ENCODE results near the gene C11orf52. TPM values are rescaled to one million over a fixed set of nuclear protein-coding genes. Genes with fewer than 3 reads are reported as not detected.

The C11orf52 gene
- total and polyA plus RNA-seq, 2 of the 4 experiments (the other 2 are of a cell fraction): 0.90 to 1.1 TPM

DNA sequence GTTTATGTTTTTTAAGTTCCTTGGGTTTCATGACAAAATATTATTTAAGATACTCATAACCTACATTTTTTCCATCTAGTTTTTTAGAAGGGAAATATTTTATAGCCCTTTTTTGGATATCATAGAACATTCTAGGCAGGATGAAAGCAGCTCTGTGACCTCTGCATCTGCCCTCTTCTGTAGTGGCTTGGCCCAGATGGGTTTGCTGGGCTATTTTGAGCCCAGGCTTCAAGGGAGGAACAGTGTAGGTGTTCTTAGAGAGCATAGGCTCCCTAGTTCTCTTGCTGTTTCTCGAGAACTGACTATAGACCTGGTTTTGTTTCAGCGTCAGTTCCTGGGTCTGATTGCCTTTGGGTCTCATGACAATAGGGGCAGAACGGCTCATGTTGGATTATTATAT, 50.6 kb downstream of the C11orf52 start:
- no peak overlapping the region for H3K14ac ChIP-seq (replicated peaks; ENCODE audit: low read depth, low read length)
- intact Hi-C loops (cut with micrococcal nuclease) (no loop called here), dilution Hi-C loops (cut with HindIII; ENCODE audit: low sequenced_read_pairs, unreplicated experiment) (no loop called here), in situ Hi-C loops (cut with MboI; ENCODE audit: low sequenced_read_pairs) (no loop called here)
- no TSS peak for BruUV-seq (replicated peaks)
- H2BK5ac ChIP-seq (ENCODE audit: low read depth, low read length, poor library complexity, severe bottlenecking): no peak overlapping the region
- DNase-seq: no peak
- H3K4me2 ChIP-seq (ENCODE audit: low read depth, low read length): no peak overlapping the region
- no peak overlapping the region for H3K23ac ChIP-seq (ENCODE audit: low read depth, low read length)
- H3K4ac ChIP-seq (ENCODE audit: low read depth, low read length): no peak overlapping the region
- no peak overlapping the region for H4K5ac ChIP-seq (ENCODE audit: low read depth, low read length)
- no peaks in the 10 kb centered on the region for H3K9me3 ChIP-seq (ENCODE audit: control insufficient read depth, insufficient read depth, low read length)
- no peak overlapping the region for H2BK20ac ChIP-seq (ENCODE audit: low read depth, low read length)
- H3K18ac ChIP-seq (ENCODE audit: low read depth, low read length): no peak overlapping the region
- no peak overlapping the region for H4K8ac ChIP-seq (ENCODE audit: low read depth in 2 of 2, low read length in 2 of 2)
- CTCF ChIA-PET: no interaction called here
- H3K27me3 ChIP-seq (ENCODE audit: control insufficient read depth, insufficient read depth, low read length): no peaks in the 10 kb centered on the region
- POLR2A ChIA-PET (ENCODE audit: unreplicated experiment): no interaction called here
- H3K4me3 ChIP-seq (ENCODE audit: insufficient read depth, low read depth, low read length): no peak overlapping the region
- peaks cover 14% of the 10 kb centered on the region for H3K36me3 ChIP-seq (ENCODE audit: control insufficient read depth, insufficient read depth, low read length)
- H3K56ac ChIP-seq (ENCODE audit: extremely low read depth, insufficient read depth, low read length): no peak overlapping the region
- H2AK9ac ChIP-seq (replicated peaks; ENCODE audit: low read depth, low read length, poor library complexity): no peak overlapping the region
- no peak overlapping the region for H3K9ac ChIP-seq (ENCODE audit: low read depth, low read length)
- no peaks in the 10 kb centered on the region for H4K20me1 ChIP-seq (ENCODE audit: insufficient read depth, low read length)
- no peak overlapping the region for H4K91ac ChIP-seq (ENCODE audit: insufficient read depth, low read depth, low read length)
- no CpG with 5 or more reads among the region's 3 CpGs for WGBS, 2 experiments (ENCODE audit: extremely low coverage in 2 of 2, insufficient read length in 1 of 2)
- no peak overlapping the region for H2AFZ ChIP-seq (replicated peaks; ENCODE audit: low read length, poor library complexity)
- no peak overlapping the region for H3K27ac ChIP-seq (ENCODE audit: insufficient read depth, low read length)
- H2AK5ac ChIP-seq (ENCODE audit: low read depth, low read length): no peak overlapping the region
- H2BK120ac ChIP-seq (ENCODE audit: low read depth, low read length): no peak overlapping the region
- H3K4me1 ChIP-seq (ENCODE audit: control insufficient read depth, insufficient read depth, low read length): peaks cover 3% of the 10 kb centered on the region
- no peak overlapping the region for H2BK15ac ChIP-seq (ENCODE audit: low read depth, low read length)
- TF ChIP-seq SMC3 (IDR thresholded peaks at IDR 0.05; ENCODE audit: low read depth, low read length) (no peak), RCOR1 (IDR thresholded peaks at IDR 0.05; ENCODE audit: insufficient replicate concordance, low read length) (no peak), FOS (IDR thresholded peaks at IDR 0.05; ENCODE audit: low read depth, low read length) (no peak)
- no peaks in the 10 kb centered on the region for H3K79me1 ChIP-seq (ENCODE audit: low read depth in 1 of 2, low read length in 2 of 2)
- 0 out of 2 replicates have a peak, but pooled peaks cover under 1% of the 10 kb centered on the region for H3K9me1 ChIP-seq (ENCODE audit: insufficient read depth, low read length)
- ATAC-seq (ENCODE audit: low read depth): no peak
